HG02884 (cell line): Measurements from ENCODE around the gene ADGRG4.

Source experiments
- ATAC-seq: cut with Tn5 transposase; IDR thresholded peaks from one replicate; pipeline ENCODE4 v1.9.1; 2021; ENCODE audit warnings: mild to moderate bottlenecking, moderate library complexity; ENCODE audit not compliant: unreplicated experiment

The ADGRG4 gene

DNA sequence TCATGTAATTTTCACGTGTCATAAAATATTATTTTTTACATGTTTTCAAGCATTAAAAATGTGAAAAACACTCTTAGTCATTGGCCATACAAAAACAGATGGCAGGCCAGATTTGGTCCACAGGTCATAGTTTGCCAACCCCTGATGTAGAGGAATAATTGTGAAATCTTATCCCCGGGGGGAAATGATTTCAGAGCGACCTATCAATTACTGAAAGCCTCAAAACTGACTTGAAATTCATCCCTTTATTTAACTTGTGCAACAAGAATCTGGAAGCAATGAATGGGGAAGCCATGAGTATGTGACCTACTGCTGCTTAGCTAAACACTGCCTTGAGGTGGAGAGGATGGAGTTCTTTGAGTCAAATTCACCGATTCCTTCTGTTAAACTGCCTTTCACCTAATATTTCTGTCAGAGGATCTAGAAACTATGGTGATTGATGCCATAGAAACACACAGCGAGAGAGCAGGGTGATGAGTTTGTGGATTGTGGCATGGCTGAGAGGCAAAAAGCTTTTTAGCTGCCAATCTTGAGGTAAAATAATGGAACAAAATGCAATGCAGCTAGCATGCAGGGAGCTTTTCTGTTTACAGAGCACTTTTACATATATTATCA lies 156.6 kb downstream of the ADGRG4 start:
- no peak for ATAC-seq

DNA sequence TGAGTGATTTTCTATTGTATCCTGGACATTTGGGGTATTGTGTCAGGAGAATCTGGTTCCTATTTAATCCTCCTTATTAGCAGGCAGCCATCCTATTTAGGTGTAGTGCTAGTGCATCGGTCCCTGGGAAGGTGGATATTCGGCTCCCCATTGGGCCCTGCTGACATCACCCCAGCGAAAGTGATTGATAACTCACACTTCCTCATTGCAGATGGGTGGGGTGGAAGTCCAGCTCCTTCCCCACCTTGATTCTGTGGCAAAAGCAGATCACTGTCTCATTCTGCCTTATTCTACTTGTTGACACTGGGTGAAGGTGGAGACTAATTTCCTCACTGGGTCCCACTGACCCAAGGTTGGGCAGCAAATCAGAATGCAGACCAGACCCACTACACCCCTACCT lies 163.8 kb downstream of the ADGRG4 start:
- no peak for ATAC-seq
